ENCODE measurements around the gene SETD9.

SETD9 gene

DNA sequence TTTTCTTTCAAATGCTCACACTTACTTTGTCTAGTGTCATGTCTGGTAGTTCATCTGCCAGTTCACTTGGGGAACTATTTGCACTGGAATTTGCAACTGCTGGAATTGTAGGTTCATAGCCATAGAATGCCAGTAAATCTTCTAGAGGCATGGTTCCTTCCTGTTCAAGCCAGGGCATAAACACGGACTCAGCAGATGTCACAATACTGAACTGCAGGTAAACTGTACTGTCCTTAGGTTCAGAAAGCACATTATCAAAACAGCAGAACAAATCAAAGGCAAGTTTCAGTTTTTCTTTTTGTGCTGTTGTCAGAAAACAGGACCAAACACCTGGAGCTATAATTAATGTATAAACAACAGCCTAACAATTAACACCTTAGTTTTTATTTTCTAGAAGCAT is 29.5 kb downstream of the SETD9 start:
- DNase-seq (ENCODE audit: low read depth) = no peak

DNA sequence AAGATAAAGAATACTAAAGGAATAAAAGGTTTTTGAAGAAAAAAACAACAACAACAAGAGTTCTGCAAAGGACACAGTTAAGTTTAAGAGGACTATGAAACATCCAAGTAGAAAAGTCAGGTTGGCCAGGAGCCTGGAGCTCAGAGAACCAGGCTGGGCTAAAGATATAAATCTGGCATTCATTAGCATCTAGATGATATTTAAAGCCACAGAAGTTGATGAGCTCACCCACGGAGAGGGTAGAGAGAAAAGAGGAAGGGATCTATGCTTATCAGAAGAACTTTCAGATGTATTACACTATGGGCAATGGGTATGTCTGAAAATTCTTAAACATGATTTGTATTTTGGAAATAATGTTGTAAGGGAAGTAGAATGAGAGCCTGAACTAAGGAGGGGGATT is 32.6 kb downstream of the SETD9 start:
- DNase-seq (ENCODE audit: low read depth) = no peak

- no peak for DNase-seq (ENCODE audit: low read depth)
These were observed 37.7 kb downstream of the SETD9 start for GRCh38 chr5:56947052-56947451.

DNA sequence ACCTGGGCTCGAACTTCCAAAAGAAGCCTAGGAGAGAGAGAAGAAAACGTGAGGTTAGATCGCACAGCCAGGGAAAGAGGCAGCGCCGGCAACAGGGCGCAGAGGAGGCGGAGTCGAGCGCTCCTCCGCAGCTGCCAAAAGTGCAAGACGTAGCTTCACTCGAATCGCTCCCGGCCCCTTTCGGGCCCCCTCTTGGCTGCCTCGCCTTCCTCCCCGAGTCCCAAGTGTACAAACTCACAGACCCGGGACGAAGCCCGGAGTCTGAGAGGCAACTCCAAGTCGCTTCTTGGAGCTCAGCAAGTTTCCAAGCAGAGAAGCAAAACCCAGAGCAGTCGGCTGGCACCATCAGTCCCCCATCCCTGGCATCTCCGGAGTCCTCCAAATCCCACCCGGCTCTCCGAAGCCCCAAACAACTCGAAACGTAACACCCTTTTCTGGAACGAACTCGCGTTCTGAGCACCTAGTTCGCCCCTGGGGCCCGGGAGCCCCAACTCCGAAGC is 41.3 kb downstream of the SETD9 start:
- DNase-seq (ENCODE audit: low read depth) = peak; percentile 39

- DNase-seq (ENCODE audit: low read depth) = no peak
These were observed 41.9 kb downstream of the SETD9 start for GRCh38 chr5:56951126-56951945.

DNA sequence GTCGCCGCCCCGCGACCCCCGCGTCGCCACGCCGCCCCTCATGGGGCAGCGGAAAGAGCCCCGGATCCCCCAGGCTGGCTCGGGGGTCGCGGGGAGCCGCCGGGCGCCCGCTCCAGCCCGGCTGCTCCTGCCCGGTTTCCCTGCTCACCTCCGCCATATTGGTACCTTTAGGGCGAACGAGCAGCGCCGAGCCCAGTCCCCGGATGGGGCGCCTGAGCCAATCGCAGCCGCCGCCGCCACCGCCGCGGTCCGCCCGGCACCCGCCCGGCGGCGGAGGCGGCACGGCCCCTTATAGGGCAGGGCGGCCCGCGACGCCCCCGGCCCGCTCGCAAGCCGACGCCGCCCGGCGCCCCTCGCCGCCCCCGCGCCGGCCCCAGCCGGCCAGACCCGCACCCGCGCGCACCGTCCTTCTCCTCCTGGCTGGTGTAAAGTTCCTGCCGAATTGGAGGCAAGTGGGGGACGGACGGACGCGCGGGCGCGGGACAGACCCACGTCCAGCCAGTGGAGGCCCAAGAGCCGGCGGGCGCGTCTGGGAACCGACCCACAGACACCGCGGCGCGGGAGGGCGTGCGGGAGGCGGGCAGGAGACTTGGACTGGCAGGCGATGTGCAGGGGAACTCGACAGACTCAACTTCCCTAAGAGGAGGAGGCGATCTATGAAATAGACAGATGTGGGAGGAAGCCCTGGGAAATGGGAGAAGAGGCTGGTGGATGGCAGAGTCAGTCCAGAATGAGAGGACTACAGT is 42.7 kb downstream of the SETD9 start, which contains the start of gene MIER3:
TSS of gene MIER3 (minus strand) at position 178 of the 746 bp plus-strand sequence. CDS start at position 157, 21 bp downstream.
- DNase-seq (ENCODE audit: low read depth) = no peak

DNA sequence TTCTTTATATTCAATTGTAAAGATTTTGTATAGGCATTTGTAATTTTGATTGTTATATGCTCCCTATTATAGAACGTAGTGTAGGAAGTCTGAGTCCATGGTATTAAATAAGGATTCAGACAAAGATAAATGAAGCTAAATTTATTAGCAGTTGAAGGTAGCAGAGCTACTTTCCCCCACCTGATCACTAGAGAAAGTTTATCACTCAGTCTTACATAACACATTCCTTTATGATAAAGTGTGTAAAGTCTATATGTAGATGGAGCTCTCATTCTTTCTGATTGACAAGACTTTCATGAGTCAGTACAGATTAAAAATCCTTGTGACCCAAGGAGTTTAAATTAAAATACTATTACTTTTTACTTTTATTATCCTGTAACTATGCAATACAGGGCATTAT is 44.9 kb downstream of the SETD9 start:
- no peak for DNase-seq (ENCODE audit: low read depth)

DNA sequence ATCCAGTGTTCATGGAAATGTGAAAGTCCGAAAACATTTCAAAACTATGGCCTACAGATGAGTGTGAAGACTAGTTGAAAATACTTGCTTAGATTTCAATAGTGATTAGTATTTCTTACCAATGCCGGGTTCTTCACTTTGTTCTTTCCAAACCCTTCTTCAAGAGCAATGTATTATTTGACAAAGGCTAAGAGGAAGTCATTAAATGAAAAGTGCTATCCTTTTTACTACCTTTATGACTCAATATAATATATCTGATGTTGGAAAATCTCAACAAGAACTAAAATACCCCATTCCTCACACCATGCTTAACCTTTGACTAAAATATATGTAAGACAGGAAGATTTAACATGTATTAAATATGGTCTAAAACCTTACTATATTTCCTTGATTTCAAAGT is 49.2 kb downstream of the SETD9 start:
- no peak for DNase-seq (ENCODE audit: low read depth)

DNA sequence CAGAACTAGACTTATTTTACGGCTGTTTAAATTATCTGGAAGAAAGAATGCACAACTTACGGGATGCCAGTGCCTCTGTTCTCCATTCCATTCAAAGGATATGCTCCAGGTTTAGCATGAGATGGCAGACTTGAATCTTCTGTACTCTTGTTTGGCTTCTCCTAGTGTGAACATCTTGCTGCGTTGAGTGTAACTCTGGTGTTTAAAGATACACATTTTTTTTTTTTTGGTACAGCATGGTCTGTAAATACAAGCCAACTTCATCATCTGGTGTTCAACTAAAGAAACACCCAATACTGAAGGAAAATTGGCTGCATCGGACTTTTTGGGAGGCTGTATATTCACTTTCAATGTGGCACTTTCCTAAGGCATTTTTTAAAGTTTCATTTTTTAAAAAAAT is 49.9 kb downstream of the SETD9 start:
- no peak for DNase-seq (ENCODE audit: low read depth)

GRCh38 chr5:56961746-56962145 is 52.4 kb downstream of the SETD9 start:
- no peak for DNase-seq (ENCODE audit: low read depth)

GRCh38 chr5:56962286-56962685 is 52.9 kb downstream of the SETD9 start:
- no peak for DNase-seq (ENCODE audit: low read depth)

- DNase-seq (ENCODE audit: low read depth) = no peak
These were observed 53.9 kb downstream of the SETD9 start for GRCh38 chr5:56963246-56963645.

DNA sequence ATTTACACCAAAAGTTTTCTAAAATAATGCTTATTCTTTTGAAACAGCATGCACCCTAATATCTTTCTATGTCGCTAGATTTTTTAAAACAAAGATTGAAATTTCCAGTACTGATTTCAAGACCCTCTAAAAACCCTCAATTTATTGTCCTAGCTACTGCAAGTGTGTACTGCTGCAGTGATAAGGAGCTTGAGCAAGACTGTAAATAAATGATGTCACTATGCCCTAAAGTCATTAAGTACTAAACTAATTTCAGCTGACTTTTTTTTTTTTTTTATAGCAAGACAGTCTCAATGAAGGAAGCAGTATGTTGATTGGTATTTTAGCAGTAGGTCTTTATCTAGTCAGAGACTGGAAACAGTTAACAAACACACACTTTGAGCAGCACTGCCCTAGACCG is 54.8 kb downstream of the SETD9 start:
- DNase-seq (ENCODE audit: low read depth) = no peak

Measured in HS-5 (cell line).